GM18505 (cell line): ENCODE results near the gene RPN2.
"Not testable (repeated sequence)": the region's sequence is repeated elsewhere in the genome, so short reads cannot be mapped to it uniquely, and the experiment has no call there.

ENCODE experiments used
- ATAC-seq: cut with Tn5 transposase; IDR thresholded peaks from one replicate; pipeline ENCODE4 v1.9.1; 2021; ENCODE audit not compliant: unreplicated experiment
- POLR2A ChIP-seq: IDR thresholded peaks from 4 replicates; pipeline ENCODE4 v1.6.1; 2011; ENCODE audit warnings: borderline replicate concordance; ENCODE audit not compliant: insufficient read depth, insufficient read length; ENCODE audit errors: extremely low read depth

The RPN2 gene

GRCh38 chr20:37178839-37179682 is at the start of gene RPN2, which contains the start of gene MROH8:
TSS of gene RPN2 (plus strand) at chr20:37179330. CDS start at chr20:37179357, 27 bp downstream.
TSS of gene MROH8 (minus strand) at chr20:37179548.
- ATAC-seq = peak; percentile 84
- peak; percentile 88 for TF ChIP-seq POLR2A

- TF ChIP-seq POLR2A = no peak
- no peak for ATAC-seq
These were observed 47.6 kb upstream of the RPN2 start for GRCh38 chr20:37131486-37131885.

GRCh38 chr20:37133952-37134351 is 45.2 kb upstream of the RPN2 start:
- ATAC-seq = no peak
- TF ChIP-seq POLR2A = no peak

GRCh38 chr20:37137547-37137946 is 41.6 kb upstream of the RPN2 start:
- no peak for ATAC-seq
- no peak for TF ChIP-seq POLR2A

- ATAC-seq = no peak
- TF ChIP-seq POLR2A = no peak
These were observed 36.4 kb upstream of the RPN2 start for GRCh38 chr20:37142708-37143107.

- ATAC-seq = no peak
- TF ChIP-seq POLR2A = no peak
These were observed 34.2 kb upstream of the RPN2 start for GRCh38 chr20:37144856-37145404.

- no peak for TF ChIP-seq POLR2A
- ATAC-seq = no peak
These were observed 31.9 kb upstream of the RPN2 start for GRCh38 chr20:37147250-37147649.

GRCh38 chr20:37150864-37151263 is 28.3 kb upstream of the RPN2 start:
- ATAC-seq = not testable (repeated sequence)

- no peak for ATAC-seq
- TF ChIP-seq POLR2A = no peak
These were observed 27.6 kb upstream of the RPN2 start for GRCh38 chr20:37151529-37151928.

GRCh38 chr20:37152284-37152683 is 26.8 kb upstream of the RPN2 start:
- ATAC-seq = no peak
- no peak for TF ChIP-seq POLR2A

GRCh38 chr20:37154684-37155298 is 24.3 kb upstream of the RPN2 start:
- ATAC-seq = no peak
- TF ChIP-seq POLR2A = no peak

GRCh38 chr20:37155987-37156386 is 23.1 kb upstream of the RPN2 start:
- no peak for ATAC-seq
- no peak for TF ChIP-seq POLR2A

- no peak for ATAC-seq
- TF ChIP-seq POLR2A = no peak
These were observed 20.9 kb upstream of the RPN2 start for GRCh38 chr20:37158248-37158647.

- no peak for TF ChIP-seq POLR2A
- ATAC-seq = no peak
These were observed 18.4 kb upstream of the RPN2 start for GRCh38 chr20:37160683-37161082.
